Prostate gland (tissue), 2 donors: ENCODE data around the gene PDPK1.

Experiments
- CTCF ChIP-seq, 4 experiments: fragments of 200-600 bp in 2 of 4; fragments of 450-650 bp in 2 of 4; sonication (generic) in 2 of 4; IDR thresholded peaks; 1 replicate in 3 of 4; 2 replicates in 1 of 4; pipeline ENCODE4 v1.5.1; 2016 to 2019; ENCODE audit warnings: antibody characterized with exemption in 4 of 4, mild to moderate bottlenecking in 2 of 4, moderate library complexity in 2 of 4
- POLR2A ChIP-seq: fragments of 450-650 bp; IDR thresholded peaks from one replicate; pipeline ENCODE4 v1.6.1; 2016; ENCODE audit warnings: antibody characterized with exemption, mild to moderate bottlenecking

GRCh38 chr16:2495041-2495440 is 42.8 kb upstream of the PDPK1 start:
- TF ChIP-seq POLR2A (no peak), CTCF (IDR thresholded peaks at IDR 0.05) (no peak)
